HepG2 (cell line): Measurements from ENCODE around the gene FAH. TPM values are rescaled to one million over a fixed set of nuclear protein-coding genes. Genes with fewer than 3 reads are reported as not detected.
A peak's percentile ranks its signal among the peaks of the same experiment; 100 is the strongest.

Source experiments
- CBX5 ChIP-seq: sonication (generic); formaldehyde crosslinking; IDR thresholded peaks from 2 replicates; pipeline ENCODE4 v1.4.0; 2020; ENCODE audit warnings: missing genetic modification reagents, borderline replicate concordance
- CEBPG ChIP-seq: IDR thresholded peaks from 2 replicates; pipeline ENCODE4 v1.6.1; 2016
- ELF3 ChIP-seq: IDR thresholded peaks from 2 replicates; pipeline ENCODE4 v1.6.1; 2016; ENCODE audit warnings: missing genetic modification reagents, missing compliant biosample characterization
- GATA4 ChIP-seq: sonication (generic); IDR thresholded peaks from 2 replicates; pipeline ENCODE4 v1.6.1; 2016; ENCODE audit warnings: antibody characterized with exemption, low read depth, borderline replicate concordance
- HDAC1 ChIP-seq: sonication (generic); formaldehyde crosslinking; IDR thresholded peaks from 2 replicates; pipeline ENCODE4 v1.5.1; 2020; ENCODE audit warnings: mild to moderate bottlenecking, missing genetic modification reagents
- KIAA2018 ChIP-seq: sonication (generic); formaldehyde crosslinking; IDR thresholded peaks from 2 replicates; pipeline ENCODE4 v1.5.0; 2020; ENCODE audit warnings: mild to moderate bottlenecking, missing genetic modification reagents, borderline replicate concordance
- NR2F1 ChIP-seq, 2 experiments: fragments of 450-650 bp in 1 of 2; formaldehyde crosslinking in 1 of 2; IDR thresholded peaks; 2 replicates each; pipeline versions ENCODE4 v1.5.0 to v1.6.1; 2016 to 2020; ENCODE audit warnings: mild to moderate bottlenecking in 1 of 2, missing compliant biosample characterization in 1 of 2, missing genetic modification reagents in 1 of 2, moderate library complexity in 1 of 2
- PATZ1 ChIP-seq: sonication (generic); formaldehyde crosslinking; IDR thresholded peaks from 2 replicates; pipeline ENCODE4 v1.4.0; 2020; ENCODE audit warnings: missing genetic modification reagents
- POGZ ChIP-seq: sonication (generic); formaldehyde crosslinking; IDR thresholded peaks from 2 replicates; pipeline ENCODE4 v1.4.0; 2020; ENCODE audit warnings: mild to moderate bottlenecking, missing genetic modification reagents
- SIN3A ChIP-seq: IDR thresholded peaks from 2 replicates; pipeline ENCODE4 v1.6.1; 2011; ENCODE audit warnings: low read depth, mild to moderate bottlenecking, control low read depth, low read length, borderline replicate concordance
- SSRP1 ChIP-seq: IDR thresholded peaks from 2 replicates; pipeline ENCODE4 v1.6.1; 2016; ENCODE audit warnings: control low read depth
- TARDBP ChIP-seq: sonication (generic); formaldehyde crosslinking; IDR thresholded peaks from 2 replicates; pipeline ENCODE4 v1.8.0; 2022; ENCODE audit warnings: mild to moderate bottlenecking, missing genetic modification reagents
- TEAD3 ChIP-seq: optimal IDR thresholded peaks from 2 replicates; pipeline ENCODE3; 2016; ENCODE audit warnings: borderline replicate concordance
- TRAFD1 ChIP-seq: sonication (generic); formaldehyde crosslinking; IDR thresholded peaks from 2 replicates; pipeline ENCODE4 v1.5.1; 2020; ENCODE audit warnings: missing genetic modification reagents, mild to moderate bottlenecking, borderline replicate concordance
- YY1 ChIP-seq: IDR thresholded peaks from 2 replicates; pipeline ENCODE4 v1.6.1; 2011; ENCODE audit warnings: low read length, low read depth, moderate library complexity, mild to moderate bottlenecking; ENCODE audit not compliant: insufficient read depth, insufficient replicate concordance
- ZFYVE20 ChIP-seq: sonication (generic); formaldehyde crosslinking; IDR thresholded peaks from 2 replicates; pipeline ENCODE4 v1.8.0; 2023; ENCODE audit warnings: low read depth, mild to moderate bottlenecking, moderate library complexity, missing genetic modification reagents, borderline replicate concordance
- ZNF24 ChIP-seq: fragments of 450-650 bp; IDR thresholded peaks from 2 replicates; pipeline ENCODE4 v1.6.1; 2017; ENCODE audit warnings: antibody characterized with exemption, mild to moderate bottlenecking
- ZNF33B ChIP-seq: sonication (generic); formaldehyde crosslinking; IDR thresholded peaks from 2 replicates; pipeline ENCODE4 v1.5.1; 2020; ENCODE audit warnings: mild to moderate bottlenecking, missing genetic modification reagents
- ZNF737 ChIP-seq: sonication (generic); formaldehyde crosslinking; IDR thresholded peaks from 2 replicates; pipeline ENCODE4 v1.5.0; 2020; ENCODE audit warnings: missing genetic modification reagents, mild to moderate bottlenecking, borderline replicate concordance
- ZSCAN29 ChIP-seq: sonication (generic); formaldehyde crosslinking; conservative IDR thresholded peaks from 2 replicates; pipeline ENCODE4 v1.4.0; 2020; ENCODE audit warnings: mild to moderate bottlenecking, missing genetic modification reagents
- polyA plus RNA-seq, 8 experiments: library from polyadenylated mRNA; depleted of rRNA in 3 of 8; stranded (reverse) in 7 of 8; unstranded in 1 of 8; fragments of >200 nt; fragmentation: Illumina TruSeq in 4 of 8; extraction: Trizol in 4 of 8; gene quantifications; 2 replicates each; pipeline versions ENCODE4 v1.2.1 to v1.2.3, GENCODE V29; 2011 to 2016; ENCODE audit warnings: low read depth in 4 of 8, missing spikeins in 1 of 8, mixed read lengths in 1 of 8; ENCODE audit not compliant: insufficient read depth in 1 of 8
- total RNA-seq, 5 experiments: library from RNA; depleted of rRNA; stranded (reverse); fragments of >200 nt; fragmentation: Illumina TruSeq; extraction: Trizol; gene quantifications; 2 replicates each; pipeline ENCODE4 v1.2.3, GENCODE V29; 2016; ENCODE audit warnings: low read depth in 1 of 5

FAH gene
- total and polyA plus RNA-seq, 2 of the 13 experiments (the other 11 are each of a cell fraction or from before 2014, with no cell fraction given) = 36.6 to 75.0 TPM

- TF ChIP-seq CBX5 (CRISPR knock-in tag) = no peak
- TF ChIP-seq YY1 = peak; percentile 81
- no peak for TF ChIP-seq ZSCAN29 (CRISPR knock-in tag)
- no peak for TF ChIP-seq GATA4
- no peak for TF ChIP-seq ZNF737 (CRISPR knock-in tag)
- TF ChIP-seq NR2F1 (CRISPR knock-in tag; IDR thresholded peaks at IDR 0.05) = 0 out of 4 replicates have a peak, but pooled peaks of 1 of the 2 experiments have one; percentile 15
- no peak for TF ChIP-seq ZNF24
- TF ChIP-seq SIN3A = no peak
- TF ChIP-seq TEAD3 (CRISPR knock-in tag) = peak; percentile 79
- no peak for TF ChIP-seq ZFYVE20 (CRISPR knock-in tag)
- no peak for TF ChIP-seq KIAA2018 (CRISPR knock-in tag)
- TF ChIP-seq HDAC1 = peak; percentile 31; the same call in 1 of the 2 replicates
- peak; percentile 32; the same call in 1 of the 2 replicates for TF ChIP-seq PATZ1
- no peak for TF ChIP-seq ELF3
- no peak for TF ChIP-seq SSRP1 (CRISPR knock-in tag)
- TF ChIP-seq CEBPG (CRISPR knock-in tag) = 0 out of 2 replicates have a peak, but pooled peaks have one; percentile 9
- TF ChIP-seq ZNF33B (CRISPR knock-in tag) = no peak
- TF ChIP-seq TARDBP (CRISPR knock-in tag) = no peak
- TF ChIP-seq POGZ = no peak
- TF ChIP-seq TRAFD1 (CRISPR knock-in tag) = no peak
These were observed 1.5 kb downstream of the FAH start (continued) for GRCh38 chr15:80154336-80154735.
